Measurements from ENCODE around the gene ATXN10.
"Not testable (repeated sequence)": the region's sequence is repeated elsewhere in the genome, so short reads cannot be mapped to it uniquely, and the experiment has no call there.

The ATXN10 gene

DNA sequence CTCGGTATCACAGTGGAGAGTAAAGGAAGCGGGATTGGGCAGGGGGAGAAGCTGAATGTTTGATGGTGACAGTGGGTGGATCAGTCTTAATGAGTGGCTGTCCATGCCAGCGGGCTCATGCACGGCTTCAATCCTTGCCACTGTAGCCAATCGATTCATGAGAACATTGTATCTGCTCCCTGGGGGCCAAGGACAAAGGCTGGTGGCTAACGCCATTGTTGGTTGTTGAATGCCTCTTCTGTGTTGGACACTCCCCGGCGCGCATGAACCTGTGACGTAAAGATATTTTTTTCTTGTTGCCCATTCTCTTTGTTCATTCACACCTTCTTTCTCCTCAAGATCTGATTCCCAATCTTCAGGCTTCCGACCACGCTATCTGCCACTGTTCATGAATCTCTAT is 20.9 kb upstream of the ATXN10 start:
- TF ChIP-seq, protein P1, sequence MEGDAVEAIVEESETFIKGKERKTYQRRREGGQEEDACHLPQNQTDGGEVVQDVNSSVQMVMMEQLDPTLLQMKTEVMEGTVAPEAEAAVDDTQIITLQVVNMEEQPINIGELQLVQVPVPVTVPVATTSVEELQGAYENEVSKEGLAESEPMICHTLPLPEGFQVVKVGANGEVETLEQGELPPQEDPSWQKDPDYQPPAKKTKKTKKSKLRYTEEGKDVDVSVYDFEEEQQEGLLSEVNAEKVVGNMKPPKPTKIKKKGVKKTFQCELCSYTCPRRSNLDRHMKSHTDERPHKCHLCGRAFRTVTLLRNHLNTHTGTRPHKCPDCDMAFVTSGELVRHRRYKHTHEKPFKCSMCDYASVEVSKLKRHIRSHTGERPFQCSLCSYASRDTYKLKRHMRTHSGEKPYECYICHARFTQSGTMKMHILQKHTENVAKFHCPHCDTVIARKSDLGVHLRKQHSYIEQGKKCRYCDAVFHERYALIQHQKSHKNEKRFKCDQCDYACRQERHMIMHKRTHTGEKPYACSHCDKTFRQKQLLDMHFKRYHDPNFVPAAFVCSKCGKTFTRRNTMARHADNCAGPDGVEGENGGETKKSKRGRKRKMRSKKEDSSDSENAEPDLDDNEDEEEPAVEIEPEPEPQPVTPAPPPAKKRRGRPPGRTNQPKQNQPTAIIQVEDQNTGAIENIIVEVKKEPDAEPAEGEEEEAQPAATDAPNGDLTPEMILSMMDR (IDR thresholded peaks at IDR 0.05) = no peak
- Histone ChIP-seq H3K27ac (no peak overlapping the region), H3K4me3 (no peak overlapping the region)
- no peak for DNase-seq (ENCODE audit: low spot score)

DNA sequence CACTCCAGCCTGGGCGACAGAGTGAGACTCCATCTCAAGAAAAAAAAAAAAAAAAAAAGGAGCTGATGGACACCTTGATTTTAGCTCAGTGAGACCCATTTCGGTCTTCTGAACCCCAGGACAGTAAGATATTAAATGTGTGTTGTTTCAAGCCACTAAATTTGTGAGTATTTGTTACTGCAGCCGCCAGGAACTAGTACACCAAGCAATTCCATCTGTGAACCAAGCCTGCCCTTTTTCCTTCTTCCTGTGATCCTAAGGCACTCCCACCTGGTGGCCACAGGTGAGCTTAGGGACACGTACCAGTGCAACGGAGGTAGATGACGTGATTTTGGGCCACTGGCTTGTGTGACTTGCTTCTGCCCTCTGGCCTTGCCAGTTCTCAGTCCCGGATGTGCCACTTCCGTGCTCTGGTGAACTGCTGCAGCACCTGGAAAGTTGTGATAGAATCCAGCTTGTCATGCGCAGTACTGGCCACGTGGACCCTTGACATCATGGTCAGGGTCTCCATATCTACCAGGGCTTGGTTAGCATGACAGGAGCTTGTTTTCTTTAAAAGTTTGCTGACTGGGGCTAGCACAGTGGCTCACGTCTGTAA is 19.6 kb upstream of the ATXN10 start:
- Histone ChIP-seq H3K4me3 (no peak overlapping the region), H3K27ac (no peak overlapping the region)
- DNase-seq (ENCODE audit: low spot score) = no peak
- TF ChIP-seq, protein P1 (IDR thresholded peaks at IDR 0.05) = no peak

DNA sequence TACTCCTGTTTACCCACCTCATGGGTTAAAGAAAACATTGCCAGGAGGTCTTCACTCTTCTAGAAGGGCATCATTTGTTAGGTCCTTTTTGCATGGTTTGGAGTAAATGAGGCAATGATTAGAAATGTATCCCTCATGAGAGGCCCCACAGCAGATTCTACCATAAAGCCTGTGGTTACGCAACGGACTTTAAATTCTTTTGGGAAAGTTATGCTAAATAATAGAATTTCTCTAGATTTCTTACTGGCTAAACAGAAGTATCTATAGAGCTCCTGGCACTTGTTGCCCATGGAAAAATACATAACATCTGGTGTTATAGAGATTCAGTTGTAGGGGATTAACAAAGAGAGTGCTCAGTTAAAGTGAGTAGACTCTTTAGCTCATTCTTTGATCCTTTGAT is 15.1 kb upstream of the ATXN10 start:
- no peak overlapping the region for H3K27ac ChIP-seq
- DNase-seq (ENCODE audit: low spot score) = no peak
- no peak overlapping the region for H3K4me3 ChIP-seq
- TF ChIP-seq, protein P1 (IDR thresholded peaks at IDR 0.05) = no peak

DNA sequence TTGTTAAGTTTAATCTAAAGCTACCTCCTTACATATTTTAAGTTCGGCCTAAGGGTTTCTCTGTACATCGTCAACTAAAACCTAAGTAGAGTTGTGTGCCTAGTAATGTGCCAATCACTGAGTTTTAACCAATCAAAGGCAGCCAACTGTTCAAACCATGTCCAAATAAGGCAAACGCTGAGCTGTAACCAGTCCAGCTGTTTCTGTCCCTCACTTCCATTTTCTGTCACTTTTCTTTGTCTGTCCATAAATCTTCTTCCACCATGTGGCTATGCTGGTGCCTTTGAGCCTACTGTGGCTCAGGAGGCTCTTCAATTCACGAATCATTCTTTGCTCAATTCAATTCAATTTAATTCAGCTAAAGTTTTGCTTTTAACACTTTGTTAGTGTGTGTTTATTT is 13.9 kb upstream of the ATXN10 start:
- DNase-seq (ENCODE audit: low spot score) = no peak
- Histone ChIP-seq H3K4me3 (no peak overlapping the region), H3K27ac (no peak overlapping the region)
- TF ChIP-seq, protein P1 (IDR thresholded peaks at IDR 0.05) = no peak

DNA sequence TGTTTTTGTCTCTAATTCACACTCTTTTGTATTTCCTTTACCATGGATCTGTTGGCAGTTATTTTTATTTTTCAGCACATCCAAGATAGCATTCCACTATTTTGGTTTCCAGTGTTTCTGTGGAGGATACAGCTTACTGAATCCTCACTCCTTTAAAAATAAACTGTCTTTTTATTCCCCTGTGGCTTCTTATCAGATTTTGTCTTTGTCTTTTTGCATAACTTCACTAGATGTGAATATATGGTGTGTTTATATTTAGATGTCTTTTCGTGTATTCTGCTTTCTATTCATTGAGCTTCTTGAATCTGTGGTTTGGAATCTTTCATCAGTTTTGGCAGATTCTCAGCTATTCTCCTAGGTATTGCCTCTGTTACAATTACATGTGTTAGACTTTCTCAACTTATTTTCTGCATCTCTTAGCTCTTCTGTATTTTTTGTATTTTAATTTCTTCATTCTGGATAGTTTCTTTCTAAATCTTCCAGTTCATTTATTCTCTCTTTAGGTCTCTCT is 7.4 kb upstream of the ATXN10 start:
- Histone ChIP-seq H3K4me3 (no peak overlapping the region), H3K27ac (no peak overlapping the region)
- TF ChIP-seq, protein P1 (IDR thresholded peaks at IDR 0.05) = no peak
- DNase-seq (ENCODE audit: low spot score) = no peak

DNA sequence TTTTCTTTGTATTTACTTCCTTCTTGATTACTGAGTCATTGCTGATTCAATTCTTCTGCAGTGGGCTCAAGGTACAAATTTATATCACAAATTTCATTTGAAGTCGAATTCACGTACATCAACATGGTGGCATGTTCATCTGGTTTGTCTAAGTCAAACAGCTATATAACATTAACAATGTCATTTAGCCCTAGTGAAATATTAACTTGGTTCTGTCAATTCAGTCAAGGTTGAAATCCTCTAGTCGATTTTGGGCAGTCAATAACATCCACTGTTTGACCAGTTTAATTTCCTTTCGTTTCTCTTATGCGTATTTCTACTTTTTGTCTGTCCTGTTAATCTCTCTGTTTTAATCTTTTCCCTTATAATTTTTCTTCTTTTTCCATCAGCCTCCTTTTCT is 4.1 kb upstream of the ATXN10 start:
- DNase-seq (ENCODE audit: low spot score) = no peak
- no peak overlapping the region for H3K27ac ChIP-seq
- TF ChIP-seq, protein P1 (IDR thresholded peaks at IDR 0.05) = no peak
- no peak overlapping the region for H3K4me3 ChIP-seq

DNA sequence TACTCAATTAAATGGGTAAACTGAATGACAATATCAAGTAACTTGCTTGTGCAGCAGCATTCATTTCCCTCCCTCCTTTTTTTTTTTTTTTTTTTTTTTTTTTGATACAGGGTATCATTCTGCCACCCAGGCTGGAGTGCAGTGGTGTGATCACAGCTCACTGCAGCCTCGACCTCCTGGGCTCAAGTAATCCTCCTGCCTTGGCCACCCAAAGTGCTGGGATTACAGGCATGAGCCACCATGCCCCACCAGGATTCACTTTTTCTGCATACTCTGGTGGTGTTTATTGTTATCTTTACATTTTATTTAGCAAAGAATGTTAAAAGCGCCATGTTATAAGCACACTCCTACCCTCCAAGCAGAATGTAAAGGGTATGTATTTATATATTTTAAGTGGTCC is 1.3 kb upstream of the ATXN10 start:
- DNase-seq (ENCODE audit: low spot score); H3K27ac ChIP-seq; H3K4me3 ChIP-seq: not testable (repeated sequence)
